ENCODE measurements around the gene CLSTN2.

Gene CLSTN2

DNA sequence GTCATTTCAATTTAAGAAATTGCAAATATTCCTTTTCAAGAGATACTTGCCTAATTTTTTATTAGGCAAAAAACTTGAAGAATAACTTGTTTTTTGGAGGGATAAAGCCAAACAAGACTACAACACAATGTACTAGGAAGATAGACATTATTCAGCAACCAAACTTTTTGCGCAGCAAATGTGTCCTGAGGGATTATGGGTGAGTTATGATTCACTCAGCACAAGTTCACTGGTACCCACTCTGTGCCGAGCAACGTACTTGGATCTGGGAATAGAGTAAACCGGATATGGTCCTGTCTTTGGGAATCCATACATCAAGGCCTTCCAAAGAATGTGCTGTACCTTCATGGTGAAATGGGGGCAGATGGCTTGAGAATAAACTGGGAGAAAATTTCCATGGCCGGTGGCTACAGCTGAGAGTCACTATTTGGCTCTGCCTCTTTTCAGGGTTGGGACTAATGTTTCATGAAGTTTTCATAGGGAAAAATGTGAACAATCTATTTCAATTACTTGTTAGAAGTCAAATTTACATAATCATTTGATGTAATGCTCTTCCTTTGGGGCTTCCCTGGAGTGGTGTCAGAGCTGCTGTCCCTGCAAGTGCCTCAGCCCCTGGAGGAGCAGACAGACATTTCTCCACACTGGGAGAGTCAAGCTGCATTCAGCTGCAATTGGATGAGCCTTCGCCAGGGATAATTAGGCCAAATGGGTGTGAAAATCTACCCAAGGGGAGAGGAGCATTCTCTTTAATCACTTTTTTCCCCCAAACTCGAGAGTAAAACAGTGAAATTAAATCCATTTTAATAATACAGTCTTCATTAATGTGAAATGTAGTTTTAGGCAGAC, 315.2 kb downstream of the CLSTN2 start:
- TF ChIP-seq TAF1 (IDR thresholded peaks at IDR 0.05; ENCODE audit: borderline replicate concordance, insufficient read depth, low read length): no peak
- TF ChIP-seq FOXP2 (optimal IDR thresholded peaks at IDR 0.05; ENCODE audit: borderline replicate concordance, extremely low read depth, extremely low read length, insufficient read depth): no peak
- no peak for TF ChIP-seq REST (IDR thresholded peaks at IDR 0.05; ENCODE audit: insufficient read depth in 1 of 2, low read depth in 2 of 2, low read length in 2 of 2)
- no peak for TF ChIP-seq SIN3A (IDR thresholded peaks at IDR 0.05; ENCODE audit: borderline replicate concordance, insufficient read depth, low read length)
- TF ChIP-seq POLR2AphosphoS5 (IDR thresholded peaks at IDR 0.05; ENCODE audit: low read depth, low read length): no peak

DNA sequence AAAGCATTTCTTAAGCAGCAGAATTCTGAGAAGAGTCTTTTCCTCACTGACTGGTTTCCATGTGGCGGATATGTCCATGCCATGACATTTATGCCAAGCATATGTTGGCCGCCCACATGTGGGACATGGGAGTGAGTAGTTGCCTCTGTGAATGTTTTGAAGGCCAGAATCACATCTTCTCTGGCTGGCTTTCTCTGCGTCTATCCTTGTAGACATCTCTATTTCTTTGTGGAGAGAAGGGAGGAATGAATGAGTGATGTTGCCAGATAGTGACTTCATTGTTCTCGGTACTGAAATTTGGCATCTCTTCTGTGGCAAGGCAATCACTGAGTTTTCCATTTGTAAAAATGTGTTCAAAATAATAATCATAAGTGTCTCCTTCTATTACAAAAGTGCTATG, 316.0 kb downstream of the CLSTN2 start:
- no peak for TF ChIP-seq FOXP2 (optimal IDR thresholded peaks at IDR 0.05; ENCODE audit: borderline replicate concordance, extremely low read depth, extremely low read length, insufficient read depth)
- TF ChIP-seq TAF1 (IDR thresholded peaks at IDR 0.05; ENCODE audit: borderline replicate concordance, insufficient read depth, low read length): no peak
- no peak for TF ChIP-seq SIN3A (IDR thresholded peaks at IDR 0.05; ENCODE audit: borderline replicate concordance, insufficient read depth, low read length)
- TF ChIP-seq REST (IDR thresholded peaks at IDR 0.05; ENCODE audit: insufficient read depth in 1 of 2, low read depth in 2 of 2, low read length in 2 of 2): no peak
- no peak for TF ChIP-seq POLR2AphosphoS5 (IDR thresholded peaks at IDR 0.05; ENCODE audit: low read depth, low read length)

- TF ChIP-seq FOXP2 (optimal IDR thresholded peaks at IDR 0.05; ENCODE audit: borderline replicate concordance, extremely low read depth, extremely low read length, insufficient read depth): no peak
- TF ChIP-seq SIN3A (IDR thresholded peaks at IDR 0.05; ENCODE audit: borderline replicate concordance, insufficient read depth, low read length): no peak
- TF ChIP-seq REST (IDR thresholded peaks at IDR 0.05; ENCODE audit: insufficient read depth in 1 of 2, low read depth in 2 of 2, low read length in 2 of 2): no peak
- TF ChIP-seq TAF1 (IDR thresholded peaks at IDR 0.05; ENCODE audit: borderline replicate concordance, insufficient read depth, low read length): no peak
- no peak for TF ChIP-seq POLR2AphosphoS5 (IDR thresholded peaks at IDR 0.05; ENCODE audit: low read depth, low read length)
Measured at GRCh38 chr3:140251678-140252077, 316.7 kb downstream of the CLSTN2 start.

- TF ChIP-seq TAF1 (IDR thresholded peaks at IDR 0.05; ENCODE audit: borderline replicate concordance, insufficient read depth, low read length) (no peak), REST (IDR thresholded peaks at IDR 0.05; ENCODE audit: insufficient read depth in 1 of 2, low read depth in 2 of 2, low read length in 2 of 2) (no peak), SIN3A (IDR thresholded peaks at IDR 0.05; ENCODE audit: borderline replicate concordance, insufficient read depth, low read length) (no peak), FOXP2 (optimal IDR thresholded peaks at IDR 0.05; ENCODE audit: borderline replicate concordance, extremely low read depth, extremely low read length, insufficient read depth) (no peak), POLR2AphosphoS5 (IDR thresholded peaks at IDR 0.05; ENCODE audit: low read depth, low read length) (no peak)
Measured at GRCh38 chr3:140252812-140253656, 318.0 kb downstream of the CLSTN2 start.
